Cortex of kidney (tissue), 1 donor: ENCODE measurements around the gene GAREM2.

Experiments used
- DNase-seq: peaks from one replicate; lab custom pipeline; 2025; lab: John Stamatoyannopoulos, UW

GAREM2 gene

DNA sequence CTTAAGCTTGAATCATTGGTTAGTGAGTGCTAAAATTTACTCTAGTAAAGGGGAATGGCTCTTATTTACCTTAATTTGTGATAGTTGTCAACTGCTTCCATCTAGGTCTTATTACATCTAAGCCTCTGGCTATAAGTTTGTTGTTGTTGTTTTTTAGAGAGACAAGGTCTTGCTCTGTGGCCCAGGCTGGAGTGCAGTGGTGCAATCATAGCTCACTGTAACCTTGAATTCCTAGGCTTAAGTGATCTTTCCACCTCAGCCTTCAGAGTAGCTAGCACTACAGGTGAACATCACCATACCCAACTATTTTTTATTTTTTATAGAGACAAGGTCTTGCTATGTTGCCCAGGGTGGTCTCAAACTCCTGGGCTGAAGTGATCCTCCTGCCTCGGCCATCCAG, 65.0 kb downstream of the GAREM2 start:
- DNase-seq, result no peak

GRCh38 chr2:26238311-26238958, 65.5 kb downstream of the GAREM2 start:
- DNase-seq, result no peak
